ENCODE data around the gene TEKTIP1. TPM values are rescaled to one million over a fixed set of nuclear protein-coding genes. Genes with fewer than 3 reads are reported as not detected.
A peak's percentile ranks its signal among the peaks of the same experiment; 100 is the strongest.

Gene TEKTIP1
- total and polyA plus RNA-seq, 9 of the 15 experiments (the other 6 are each of a cell fraction or from before 2014, with no cell fraction given) = 0.66 TPM; not detected in 8

GRCh38 chr19:3556423-3556977 lies 17.5 kb downstream of the TEKTIP1 start (continued):
- no peak for TF ChIP-seq MAFK (IDR thresholded peaks at IDR 0.05; ENCODE audit: low read length)
- no peak for TF ChIP-seq TAF1 (IDR thresholded peaks at IDR 0.05; ENCODE audit: control insufficient read depth, extremely low read depth, insufficient read depth, low read length, severe bottlenecking)
- no peak for TF ChIP-seq CBX5 (IDR thresholded peaks at IDR 0.05; ENCODE audit: borderline replicate concordance, low read depth)
- TF ChIP-seq POLR2AphosphoS5 (IDR thresholded peaks at IDR 0.05; ENCODE audit: control insufficient read depth, insufficient read depth, low read depth, low read length) = no peak
- TF ChIP-seq IFI16 (CRISPR knock-in tag; IDR thresholded peaks at IDR 0.05) = no peak
- TF ChIP-seq NKRF (IDR thresholded peaks at IDR 0.05; ENCODE audit: borderline replicate concordance) = 0 out of 2 replicates have a peak, but pooled peaks have one; percentile 51
- TF ChIP-seq XRCC3 (IDR thresholded peaks at IDR 0.05) = no peak
- no peak for TF ChIP-seq ZNF398 (CRISPR knock-in tag; IDR thresholded peaks at IDR 0.05)
- TF ChIP-seq ZBTB11 (CRISPR knock-in tag; IDR thresholded peaks at IDR 0.05) = no peak
- 0 out of 2 replicates have a peak, but pooled peaks have one; percentile 6 for TF ChIP-seq MBD2 (IDR thresholded peaks at IDR 0.05; ENCODE audit: borderline replicate concordance, low read depth)
- TF ChIP-seq HNRNPLL (IDR thresholded peaks at IDR 0.05; ENCODE audit: low read depth, low read length, poor library complexity, severe bottlenecking) = no peak
- no peak for TF ChIP-seq HMBOX1 (IDR thresholded peaks at IDR 0.05)
- TF ChIP-seq ZNF354B (CRISPR knock-in tag; IDR thresholded peaks at IDR 0.05) = no peak
- no peak for TF ChIP-seq ZNF274 (IDR thresholded peaks at IDR 0.05; ENCODE audit: borderline replicate concordance, low read depth, low read length)
- peak in 1 of 2 experiments; percentile 13; a peak in 1 of 4 replicates for TF ChIP-seq HDAC1 (IDR thresholded peaks at IDR 0.05)
- TF ChIP-seq NUFIP1 (IDR thresholded peaks at IDR 0.05; ENCODE audit: partially characterized antibody) = no peak
- no peak for TF ChIP-seq FOXK2 (conservative IDR thresholded peaks at IDR 0.05 in 1 of 2, IDR thresholded peaks at IDR 0.05 in 1 of 2; ENCODE audit: low read depth in 2 of 2)
- no peak for TF ChIP-seq NFRKB (IDR thresholded peaks at IDR 0.05; ENCODE audit: low read depth)
- no peak for TF ChIP-seq CBFB (CRISPR knock-in tag; IDR thresholded peaks at IDR 0.05)
- TF ChIP-seq SNRNP70 (optimal IDR thresholded peaks at IDR 0.05; ENCODE audit: low read depth, low read length) = no peak

All from K562 (cell line).